ENCODE results near the gene RBM38.
"Not testable (repeated sequence)": the region's sequence is repeated elsewhere in the genome, so short reads cannot be mapped to it uniquely, and the experiment has no call there.

RBM38 gene

GRCh38 chr20:57346477-57346876, 44.7 kb upstream of the RBM38 start:
- Histone ChIP-seq H3K4me2 (ENCODE audit: low read depth, low read length) (no peak overlapping the region), H3K9ac (ENCODE audit: low read length) (no peak overlapping the region), H3K27ac (ENCODE audit: low read length) (no peak overlapping the region), H3K27me3 (replicated peaks; ENCODE audit: insufficient read depth, low read length) (peaks cover 9% of the 10 kb centered on the region; the same call in 1 of the 2 replicates), H3K36me3 (replicated peaks; ENCODE audit: insufficient read depth, low read length) (no peaks in the 10 kb centered on the region), H3K9me3 (replicated peaks; ENCODE audit: insufficient read depth, low read length) (no peaks in the 10 kb centered on the region), H3K4me3 (ENCODE audit: low read length) (no peak overlapping the region), H3K9me2 (replicated peaks; ENCODE audit: insufficient read depth, low read length) (no peaks in the 10 kb centered on the region), H3K4me1 (ENCODE audit: low read length) (no peaks in the 10 kb centered on the region), H4K20me1 (ENCODE audit: insufficient read depth, low read length) (no peaks in the 10 kb centered on the region), H2AFZ (ENCODE audit: low read length) (no peak overlapping the region), H3F3A (ENCODE audit: insufficient read depth, low read length) (no peaks in the 10 kb centered on the region), H3K79me2 (ENCODE audit: low read length) (peaks cover 5% of the 10 kb centered on the region; the same call in 1 of the 2 replicates)
- peak; percentile 75 for DNase-seq
- peak; percentile 82 for TF ChIP-seq CTCF (IDR thresholded peaks at IDR 0.05; ENCODE audit: low read length)
- no peak for TF ChIP-seq EZH2 (optimal IDR thresholded peaks at IDR 0.05; ENCODE audit: low read depth, low read length)

- H3K4me2 ChIP-seq (ENCODE audit: low read depth, low read length) = no peak overlapping the region
These were observed 43.8 kb upstream of the RBM38 start for GRCh38 chr20:57347393-57347792.

GRCh38 chr20:57348200-57348921, 42.8 kb upstream of the RBM38 start:
- H4K20me1 ChIP-seq (ENCODE audit: insufficient read depth, low read length); H3K9ac ChIP-seq (ENCODE audit: low read length); H3K4me1 ChIP-seq (ENCODE audit: low read length); H3K27ac ChIP-seq (ENCODE audit: low read length); H3K9me2 ChIP-seq (replicated peaks; ENCODE audit: insufficient read depth, low read length); H3K4me3 ChIP-seq (ENCODE audit: low read length); H3K36me3 ChIP-seq (replicated peaks; ENCODE audit: insufficient read depth, low read length); H3K9me3 ChIP-seq (replicated peaks; ENCODE audit: insufficient read depth, low read length); H3K27me3 ChIP-seq (replicated peaks; ENCODE audit: insufficient read depth, low read length); H2AFZ ChIP-seq (ENCODE audit: low read length); H3K4me2 ChIP-seq (ENCODE audit: low read depth, low read length); H3F3A ChIP-seq (ENCODE audit: insufficient read depth, low read length); DNase-seq: not testable (repeated sequence)
- peaks cover 24% of the 10 kb centered on the region; the same call in 1 of the 2 replicates for H3K79me2 ChIP-seq (ENCODE audit: low read length)

More at GRCh38 chr20:57347393-57347792, 43.8 kb upstream of the RBM38 start:
- Histone ChIP-seq H3K27me3 (replicated peaks; ENCODE audit: insufficient read depth, low read length) (peaks cover 9% of the 10 kb centered on the region; the same call in 1 of the 2 replicates), H3K9me2 (replicated peaks; ENCODE audit: insufficient read depth, low read length) (no peaks in the 10 kb centered on the region), H3F3A (ENCODE audit: insufficient read depth, low read length) (no peaks in the 10 kb centered on the region), H3K36me3 (replicated peaks; ENCODE audit: insufficient read depth, low read length) (no peaks in the 10 kb centered on the region), H3K27ac (ENCODE audit: low read length) (no peak overlapping the region), H3K9me3 (replicated peaks; ENCODE audit: insufficient read depth, low read length) (no peaks in the 10 kb centered on the region), H2AFZ (ENCODE audit: low read length) (no peak overlapping the region), H3K9ac (ENCODE audit: low read length) (no peak overlapping the region), H3K4me3 (ENCODE audit: low read length) (no peak overlapping the region), H3K4me1 (ENCODE audit: low read length) (peaks cover 4% of the 10 kb centered on the region; the same call in 1 of the 2 replicates), H3K79me2 (ENCODE audit: low read length) (peaks cover 14% of the 10 kb centered on the region; the same call in 1 of the 2 replicates), H4K20me1 (ENCODE audit: insufficient read depth, low read length) (no peaks in the 10 kb centered on the region)
- no peak for DNase-seq
- TF ChIP-seq CTCF (IDR thresholded peaks at IDR 0.05; ENCODE audit: low read length) (no peak), EZH2phosphoT487 (IDR thresholded peaks at IDR 0.05; ENCODE audit: low read length) (no peak), EZH2 (optimal IDR thresholded peaks at IDR 0.05; ENCODE audit: low read depth, low read length) (no peak)

- H3K79me2 ChIP-seq (ENCODE audit: low read length) = peaks cover 31% of the 10 kb centered on the region; the same call in 1 of the 2 replicates
- not testable (repeated sequence) for H3K4me3 ChIP-seq (ENCODE audit: low read length); H3K27ac ChIP-seq (ENCODE audit: low read length); H3K9me2 ChIP-seq (replicated peaks; ENCODE audit: insufficient read depth, low read length); H3F3A ChIP-seq (ENCODE audit: insufficient read depth, low read length); H2AFZ ChIP-seq (ENCODE audit: low read length); H3K27me3 ChIP-seq (replicated peaks; ENCODE audit: insufficient read depth, low read length); H3K9ac ChIP-seq (ENCODE audit: low read length); H3K9me3 ChIP-seq (replicated peaks; ENCODE audit: insufficient read depth, low read length); H4K20me1 ChIP-seq (ENCODE audit: insufficient read depth, low read length); DNase-seq; H3K4me2 ChIP-seq (ENCODE audit: low read depth, low read length); H3K36me3 ChIP-seq (replicated peaks; ENCODE audit: insufficient read depth, low read length)
- peaks cover 11% of the 10 kb centered on the region; the same call in 1 of the 2 replicates for H3K4me1 ChIP-seq (ENCODE audit: low read length)
These were observed 42.1 kb upstream of the RBM38 start for GRCh38 chr20:57348922-57349574.
